ELF-1 (cell line): ENCODE measurements around the gene TLE1.
"Not testable (repeated sequence)": the region's sequence is repeated elsewhere in the genome, so short reads cannot be mapped to it uniquely, and the experiment has no call there.

Experiments used
- DNase-seq: peaks from one replicate; pipeline ENCODE4 v3.0.0-alpha.2; 2016; ENCODE audit warnings: low read depth, low spot score

TLE1 gene

GRCh38 chr9:81622471-81623255 lies 66.7 kb downstream of the TLE1 start:
- DNase-seq, result peak; percentile 28

- DNase-seq, result peak; percentile 81
Observed at GRCh38 chr9:81621785-81622259, 67.5 kb downstream of the TLE1 start.

- no peak for DNase-seq
Observed at GRCh38 chr9:81621118-81621517, 68.2 kb downstream of the TLE1 start.

DNA sequence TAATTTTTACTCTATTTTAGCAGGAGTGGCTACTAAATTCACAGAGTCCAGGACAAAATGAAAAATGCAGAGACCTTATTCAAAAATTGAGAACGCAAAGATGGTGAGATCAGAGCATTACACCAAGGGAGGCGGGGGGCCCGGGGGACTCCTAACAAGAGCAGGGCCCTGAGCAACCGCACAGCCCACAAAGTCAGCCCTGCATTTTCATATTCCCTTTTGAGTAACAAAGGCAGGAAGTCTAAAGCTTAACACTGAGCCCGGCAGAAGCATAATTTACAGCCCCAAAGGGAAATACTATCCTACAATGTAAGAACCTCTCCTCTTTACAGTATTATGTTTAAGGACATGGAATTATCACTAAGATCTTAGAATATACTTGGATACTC lies 69.4 kb downstream of the TLE1 start:
- no peak for DNase-seq

- DNase-seq, result no peak
Observed at GRCh38 chr9:81619353-81620001, 69.9 kb downstream of the TLE1 start.

- no peak for DNase-seq
Observed at GRCh38 chr9:81618923-81619322, 70.4 kb downstream of the TLE1 start.

- no peak for DNase-seq
Observed at GRCh38 chr9:81616141-81616540, 73.2 kb downstream of the TLE1 start.

GRCh38 chr9:81614335-81614734 lies 75.0 kb downstream of the TLE1 start:
- DNase-seq, result no peak

DNA sequence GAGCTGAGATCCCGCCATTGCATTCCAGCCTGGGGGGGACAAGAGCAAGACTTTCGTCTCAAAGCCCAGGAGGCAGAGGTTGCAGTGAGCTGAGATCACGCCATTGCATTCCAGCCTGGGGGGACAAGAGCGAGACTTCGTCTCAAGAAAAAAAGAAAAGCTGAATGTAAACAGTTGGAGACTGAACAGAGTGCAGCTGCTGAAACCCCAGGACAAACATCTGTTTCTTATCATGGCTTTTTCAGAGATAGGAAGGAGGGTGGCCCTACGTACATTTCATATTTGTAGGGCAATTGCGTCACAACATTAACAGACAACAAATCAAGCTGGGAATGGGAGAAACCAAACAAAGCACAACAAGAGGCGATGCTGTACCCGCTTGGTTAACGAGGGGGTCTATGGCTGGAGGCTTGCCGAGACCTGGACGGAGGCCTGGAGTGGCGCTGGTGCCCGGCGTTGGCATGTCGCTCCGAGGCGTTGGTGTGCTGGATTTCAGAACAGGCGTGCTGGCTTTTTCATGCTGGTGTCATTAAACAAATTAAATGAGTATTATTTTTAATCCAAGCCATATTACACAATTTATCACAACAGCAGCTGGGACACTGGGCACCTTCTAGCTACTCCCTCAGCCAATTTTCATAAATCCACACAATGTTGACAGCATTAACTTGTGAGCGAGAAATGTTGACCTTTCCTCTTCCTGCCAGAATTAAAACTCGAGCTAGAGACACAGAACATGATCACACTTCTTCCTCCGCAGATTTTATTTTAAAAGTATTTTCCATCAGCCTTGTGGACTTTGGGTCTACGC lies 76.1 kb downstream of the TLE1 start:
- peak; percentile 90 for DNase-seq

- no peak for DNase-seq
Observed at GRCh38 chr9:81611664-81612063, 77.7 kb downstream of the TLE1 start.

DNA sequence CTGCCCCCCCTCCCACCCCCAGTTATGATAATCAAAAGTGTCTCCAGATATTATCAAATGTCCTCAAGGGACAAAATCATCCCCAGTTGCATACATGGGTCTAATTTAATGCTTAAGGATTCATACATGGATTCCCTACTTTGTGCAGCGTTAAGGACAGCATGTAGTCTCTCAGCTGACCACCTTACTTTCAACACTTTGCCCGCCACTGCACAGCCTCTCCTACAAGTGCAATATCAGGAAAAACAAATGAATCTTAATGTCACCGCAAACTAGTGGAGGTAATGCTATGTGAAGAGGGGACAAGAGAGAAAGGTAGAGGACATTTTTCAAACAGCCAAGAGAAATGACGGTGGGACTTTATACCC lies 78.6 kb downstream of the TLE1 start:
- DNase-seq, result no peak

DNA sequence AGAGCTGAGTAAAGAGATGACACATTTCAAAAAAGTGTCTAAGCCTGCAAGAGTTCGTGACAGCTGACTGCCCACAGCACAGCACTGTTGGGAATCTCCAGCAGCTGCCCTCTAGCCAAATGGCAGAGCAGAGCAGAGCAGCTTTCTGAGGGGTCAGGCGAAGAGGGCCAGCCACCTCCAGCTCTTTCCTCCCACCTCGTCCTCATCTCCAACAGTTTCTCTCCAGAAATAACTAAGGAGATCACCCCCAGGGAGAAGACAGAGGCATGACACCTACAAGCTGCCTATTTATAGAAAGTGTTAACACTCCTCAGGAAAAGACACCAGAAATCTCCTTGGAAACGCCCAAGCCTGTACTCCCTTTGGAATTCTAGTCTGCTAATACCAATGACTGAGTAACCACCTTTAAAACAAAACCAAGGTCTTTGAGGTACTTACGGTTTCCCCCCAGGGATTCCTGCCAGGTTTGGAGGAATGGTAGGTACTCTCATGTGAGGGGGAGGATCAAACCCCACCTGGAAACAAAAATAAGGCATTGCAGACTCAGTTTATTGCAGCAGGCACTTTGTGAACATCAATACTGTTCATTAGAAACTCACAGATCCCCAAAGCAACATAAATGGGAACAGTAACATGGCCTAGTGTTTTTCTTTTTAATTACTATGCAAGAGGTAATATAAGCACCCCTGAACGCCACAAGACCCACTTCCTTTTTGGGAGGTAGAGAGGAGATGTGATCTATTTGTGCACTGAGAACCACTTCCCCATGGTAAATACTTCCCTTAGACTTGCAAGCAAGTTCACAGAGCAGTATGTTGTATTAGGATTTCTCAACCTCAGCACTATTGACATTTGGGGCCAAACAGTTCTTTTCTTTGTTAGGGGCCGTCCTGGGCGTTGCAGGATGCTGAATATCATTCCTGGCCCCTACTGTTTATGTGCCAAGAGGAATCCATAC lies 79.3 kb downstream of the TLE1 start:
- DNase-seq, result peak; percentile 54

DNA sequence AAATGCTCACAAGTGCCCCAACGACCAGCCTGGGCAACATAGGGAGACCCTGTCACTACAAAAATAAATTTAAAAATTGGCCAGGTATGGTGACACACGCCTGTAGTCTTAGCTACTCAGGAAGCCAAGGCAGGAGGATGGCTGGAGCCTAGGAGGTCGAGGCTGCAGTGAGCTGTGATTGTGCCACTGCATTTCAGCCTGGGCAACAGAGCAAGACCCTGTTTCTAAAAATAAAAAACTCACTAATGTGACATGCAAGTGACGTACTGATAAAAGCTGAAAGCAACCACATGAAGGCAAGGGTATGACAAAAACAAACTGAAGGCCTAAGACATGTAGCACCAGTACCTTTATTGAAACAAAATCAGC lies 81.1 kb downstream of the TLE1 start:
- no peak for DNase-seq

DNA sequence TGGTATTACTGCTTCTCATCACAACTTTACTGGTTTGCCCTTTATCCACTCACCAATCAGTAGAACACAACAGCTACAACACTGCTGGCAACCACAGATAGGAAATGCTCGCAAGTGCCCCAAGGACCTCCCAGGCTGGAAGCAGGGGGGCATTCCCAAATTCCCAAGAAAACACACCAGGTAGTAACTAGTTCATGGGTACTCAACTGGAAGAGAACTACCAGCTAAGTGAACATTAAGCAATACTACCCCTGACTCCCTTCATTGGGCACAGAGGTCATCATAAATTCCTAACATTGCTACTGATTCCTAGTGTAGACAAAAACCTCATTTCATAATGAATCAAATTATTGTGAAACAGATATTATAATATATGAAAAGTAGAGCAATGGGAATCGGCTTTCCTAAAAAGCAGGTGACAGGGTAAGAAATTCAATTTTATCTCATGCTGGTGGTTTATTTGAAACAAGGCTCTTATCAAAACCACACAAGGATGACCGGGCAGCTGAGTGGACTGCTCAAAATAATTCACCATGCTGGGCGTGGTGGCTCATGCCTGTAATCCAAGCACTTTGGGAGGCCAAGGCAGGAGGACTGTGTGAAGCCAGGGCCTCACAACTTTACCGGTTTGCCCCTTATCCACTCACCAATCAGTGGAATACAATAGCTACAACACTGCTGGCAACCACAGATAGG lies 81.6 kb downstream of the TLE1 start:
- DNase-seq, result no peak

- not testable (repeated sequence) for DNase-seq
Observed at GRCh38 chr9:81606261-81606660, 83.1 kb downstream of the TLE1 start.

DNA sequence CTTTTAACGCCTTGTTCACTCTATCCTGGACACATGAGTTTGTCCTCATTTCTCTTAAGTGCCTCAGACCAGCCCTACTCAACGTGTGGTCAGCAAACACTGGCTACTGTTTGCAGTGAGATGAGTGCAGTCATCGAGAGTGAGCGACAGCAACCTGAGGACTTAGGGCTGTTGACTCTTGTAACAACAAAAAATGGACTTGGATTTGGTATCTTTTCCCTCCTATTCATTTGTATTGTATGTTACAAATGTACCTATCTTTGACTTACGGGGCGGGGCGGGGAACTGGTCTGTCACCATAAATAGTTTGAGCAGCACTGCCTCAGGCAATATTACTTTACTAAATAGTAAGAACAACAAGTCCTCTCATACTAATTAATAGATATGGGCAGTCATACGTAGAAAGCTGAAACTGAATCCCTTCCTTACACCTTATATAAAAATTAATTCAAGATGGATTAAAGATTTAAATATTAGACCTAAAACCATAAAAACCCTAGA lies 84.1 kb downstream of the TLE1 start:
- no peak for DNase-seq

GRCh38 chr9:81604306-81605169 lies 84.8 kb downstream of the TLE1 start:
- peak; percentile 86 for DNase-seq

GRCh38 chr9:81602887-81603680 lies 86.3 kb downstream of the TLE1 start:
- no peak for DNase-seq
